Skeletal muscle tissue (tissue), 4 donors: ENCODE measurements around the gene RAPGEF2. TPM values are rescaled to one million over a fixed set of nuclear protein-coding genes. Genes with fewer than 3 reads are reported as not detected.
"Not testable (repeated sequence)": the region's sequence is repeated elsewhere in the genome, so short reads cannot be mapped to it uniquely, and the experiment has no call there.

ENCODE experiments used
- H3K27ac ChIP-seq: one replicate; pipeline ENCODE4 v1.7.0; 2013; ENCODE audit warnings: mild to moderate bottlenecking, low read depth, low read length, inconsistent platforms
- H3K27me3 ChIP-seq, 3 donors: one replicate each; pipeline ENCODE4 v1.7.0; 2013; ENCODE audit warnings: low read length in 3 of 3; ENCODE audit not compliant: control insufficient read depth in 3 of 3, insufficient read depth in 3 of 3
- H3K36me3 ChIP-seq, 3 donors: one replicate each; pipeline ENCODE4 v1.7.0; 2013; ENCODE audit warnings: low read length in 3 of 3; ENCODE audit not compliant: control insufficient read depth in 3 of 3, insufficient read depth in 3 of 3
- H3K4me1 ChIP-seq, 3 donors: one replicate each; pipeline ENCODE4 v1.7.0; 2013; ENCODE audit warnings: low read length in 3 of 3, mild to moderate bottlenecking in 3 of 3; ENCODE audit not compliant: control insufficient read depth in 3 of 3, insufficient read depth in 3 of 3
- H3K4me3 ChIP-seq, 3 donors: one replicate each; pipeline ENCODE4 v1.7.0; 2013; ENCODE audit warnings: low read length in 3 of 3
- H3K9ac ChIP-seq, 3 donors: one replicate each; pipeline ENCODE4 v1.7.0; 2013; ENCODE audit warnings: low read length in 3 of 3, mild to moderate bottlenecking in 3 of 3, moderate library complexity in 2 of 3, low read depth in 1 of 3
- H3K9me3 ChIP-seq, 3 donors: one replicate each; pipeline ENCODE4 v1.7.0; 2013; ENCODE audit warnings: low read length in 3 of 3; ENCODE audit not compliant: control insufficient read depth in 3 of 3
- total RNA-seq: library from RNA; depleted of rRNA; stranded (reverse); fragments of >200 nt; gene quantifications from one replicate; pipeline ENCODE4 v1.2.3, GENCODE V29; 2014
- donor health status: Osteomylitis.

RAPGEF2 gene
- total RNA-seq: 46.4 TPM

- Histone ChIP-seq H3K4me1 (peaks cover 14 to 26% (median 17%) of the 10 kb centered on the region in 3 donors), H3K27ac (peak within 1 kb of the TSS; percentile 94), H3K9ac (peak within 1 kb of the TSS; percentile 82 to 91 (median 89)), H3K9me3 (no peaks in the 10 kb centered on the region), H3K27me3 (no peaks in the 10 kb centered on the region), H3K36me3 (no peaks in the 10 kb centered on the region), H3K4me3 (peak within 1 kb of the TSS; percentile 85 to 90 (median 86))
Observed at GRCh38 chr4:159102622-159103383, at the start of gene RAPGEF2. Gene RAPGEF2 (plus strand): TSS chr4:159103079. CDS start chr4:159104163, 1,084 bp downstream.

DNA sequence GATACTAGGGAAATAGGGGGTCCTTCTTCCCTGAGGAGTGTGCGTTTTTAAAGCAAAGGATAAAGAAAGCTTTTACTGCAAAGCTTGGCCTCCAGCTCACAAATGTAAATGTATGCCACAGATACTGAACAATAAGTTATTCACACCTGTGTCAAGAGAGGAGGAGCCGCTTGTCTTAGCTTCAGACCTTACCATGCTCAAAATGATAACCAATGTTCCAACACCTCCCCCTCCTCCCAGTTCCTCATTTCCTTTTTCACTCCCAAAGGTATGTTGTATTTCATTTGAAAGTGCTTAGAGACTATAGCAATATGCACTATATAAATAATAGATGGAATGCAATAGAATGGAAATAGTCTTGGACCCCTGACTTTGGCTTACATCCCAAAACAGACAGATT, 47.0 kb upstream of the RAPGEF2 start:
- Histone ChIP-seq H3K36me3 (no peaks in the 10 kb centered on the region), H3K9ac (no peak overlapping the region), H3K27ac (no peak overlapping the region), H3K9me3 (no peaks in the 10 kb centered on the region), H3K27me3 (no peaks in the 10 kb centered on the region), H3K4me1 (no peaks in the 10 kb centered on the region), H3K4me3 (no peak overlapping the region)

GRCh38 chr4:159060161-159060560, 42.7 kb upstream of the RAPGEF2 start:
- Histone ChIP-seq H3K9ac (no peak overlapping the region), H3K4me1 (no peaks in the 10 kb centered on the region), H3K27ac (no peak overlapping the region), H3K27me3 (no peaks in the 10 kb centered on the region), H3K4me3 (no peak overlapping the region), H3K9me3 (no peaks in the 10 kb centered on the region), H3K36me3 (no peaks in the 10 kb centered on the region)

- H3K9me3 ChIP-seq: no peaks in the 10 kb centered on the region
- no peaks in the 10 kb centered on the region for H3K4me1 ChIP-seq
- H3K27ac ChIP-seq: no peak overlapping the region
- no peak overlapping the region for H3K4me3 ChIP-seq
- H3K36me3 ChIP-seq: no peaks in the 10 kb centered on the region
- H3K9ac ChIP-seq: no peak overlapping the region
- no peaks in the 10 kb centered on the region for H3K27me3 ChIP-seq
Observed at GRCh38 chr4:159062381-159062780, 40.5 kb upstream of the RAPGEF2 start.

GRCh38 chr4:159065513-159066240, 37.2 kb upstream of the RAPGEF2 start:
- no peak overlapping the region for H3K4me3 ChIP-seq
- H3K9me3 ChIP-seq: no peaks in the 10 kb centered on the region
- no peaks in the 10 kb centered on the region for H3K4me1 ChIP-seq
- H3K36me3 ChIP-seq: no peaks in the 10 kb centered on the region
- H3K27me3 ChIP-seq: no peaks in the 10 kb centered on the region
- H3K9ac ChIP-seq: no peak overlapping the region
- no peak overlapping the region for H3K27ac ChIP-seq

DNA sequence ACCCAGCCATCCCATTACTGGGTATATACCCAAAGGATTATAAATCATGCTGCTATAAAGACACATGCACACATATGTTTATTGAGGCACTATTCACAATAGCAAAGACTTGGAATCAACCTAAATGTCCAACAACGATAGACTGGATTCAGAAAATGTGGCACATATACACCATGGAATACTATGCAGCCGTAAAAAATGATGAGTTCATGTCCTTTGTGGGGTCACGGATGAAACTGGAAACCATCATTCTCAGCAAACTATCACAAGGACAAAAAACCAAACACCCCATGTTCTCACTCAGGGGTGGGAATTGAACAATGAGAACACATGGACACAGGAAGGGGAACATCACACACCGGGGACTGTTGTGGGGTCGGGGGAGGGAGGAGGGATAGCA, 34.7 kb upstream of the RAPGEF2 start:
- H3K9me3 ChIP-seq, H3K9ac ChIP-seq, H3K27ac ChIP-seq, H3K4me3 ChIP-seq, H3K36me3 ChIP-seq, H3K27me3 ChIP-seq, H3K4me1 ChIP-seq: not testable (repeated sequence)

DNA sequence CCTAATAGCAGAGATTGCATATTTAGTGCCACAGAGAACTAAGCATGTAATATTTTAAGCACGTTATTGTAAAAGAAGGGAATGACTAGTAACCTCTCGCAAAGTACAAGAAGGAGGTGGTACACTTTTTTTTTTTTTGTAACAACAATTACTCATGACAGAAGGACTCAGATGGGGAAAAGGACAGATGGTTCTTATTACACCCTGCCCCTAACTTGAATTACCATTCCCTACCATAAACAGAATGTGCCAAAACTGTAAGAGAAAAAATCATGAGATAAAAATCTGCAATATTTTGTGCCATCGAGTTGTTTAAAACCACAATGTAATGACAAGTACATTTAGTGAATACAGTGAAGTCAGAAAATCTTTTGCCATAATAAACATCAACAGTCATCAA, 33.0 kb upstream of the RAPGEF2 start:
- no peak overlapping the region for H3K27ac ChIP-seq
- H3K9ac ChIP-seq: no peak overlapping the region

GRCh38 chr4:159070742-159071141, 32.1 kb upstream of the RAPGEF2 start:
- no peaks in the 10 kb centered on the region for H3K36me3 ChIP-seq
- no peaks in the 10 kb centered on the region for H3K27me3 ChIP-seq
- no peak overlapping the region for H3K4me3 ChIP-seq
- H3K9me3 ChIP-seq: no peaks in the 10 kb centered on the region
- H3K27ac ChIP-seq: no peak overlapping the region
- no peak overlapping the region for H3K9ac ChIP-seq
- no peaks in the 10 kb centered on the region for H3K4me1 ChIP-seq

More for the DNA sequence above, 33.0 kb upstream of the RAPGEF2 start:
- no peaks in the 10 kb centered on the region for H3K4me1 ChIP-seq
- no peaks in the 10 kb centered on the region for H3K9me3 ChIP-seq
- H3K4me3 ChIP-seq: no peak overlapping the region
- H3K27me3 ChIP-seq: no peaks in the 10 kb centered on the region
- H3K36me3 ChIP-seq: no peaks in the 10 kb centered on the region

- Histone ChIP-seq H3K4me1 (no peaks in the 10 kb centered on the region), H3K27me3 (no peaks in the 10 kb centered on the region), H3K27ac (no peak overlapping the region), H3K4me3 (no peak overlapping the region), H3K9me3 (no peaks in the 10 kb centered on the region), H3K36me3 (no peaks in the 10 kb centered on the region), H3K9ac (no peak overlapping the region)
Observed at GRCh38 chr4:159071178-159071968, 31.5 kb upstream of the RAPGEF2 start.
